H9 (cell line): Measurements from ENCODE around the gene TMEM97. TPM values are rescaled to one million over a fixed set of nuclear protein-coding genes. Genes with fewer than 3 reads are reported as not detected.

Experiments used
- DNase-seq: peaks from one replicate; pipeline ENCODE4 v3.0.0-alpha.2; 2017
- H2AFZ ChIP-seq: one replicate; pipeline ENCODE4 v1.6.1; 2013; ENCODE audit warnings: mild to moderate bottlenecking, low read length, control low read depth, moderate library complexity
- H2AK5ac ChIP-seq: 2 replicates; pipeline ENCODE4 v1.6.1; 2013; ENCODE audit warnings: low read length, control low read depth, mixed read lengths; ENCODE audit not compliant: insufficient read length
- H2BK120ac ChIP-seq: one replicate; pipeline ENCODE4 v1.6.1; 2013; ENCODE audit warnings: low read depth, mild to moderate bottlenecking, low read length, control low read depth, inconsistent platforms; ENCODE audit not compliant: poor library complexity, severe bottlenecking
- H2BK12ac ChIP-seq: 2 replicates; pipeline ENCODE4 v1.6.1; 2013; ENCODE audit warnings: low read length, control low read depth, mixed read lengths, low read depth; ENCODE audit not compliant: insufficient read length
- H2BK15ac ChIP-seq: 2 replicates; pipeline ENCODE4 v1.6.1; 2013; ENCODE audit warnings: low read depth, low read length, control low read depth
- H2BK20ac ChIP-seq: one replicate; pipeline ENCODE4 v1.6.1; 2013; ENCODE audit warnings: low read depth, mild to moderate bottlenecking, low read length, control low read depth, inconsistent platforms; ENCODE audit not compliant: poor library complexity, severe bottlenecking
- H2BK5ac ChIP-seq: 2 replicates; pipeline ENCODE4 v1.6.1; 2013; ENCODE audit warnings: low read length, control low read depth, mixed read lengths; ENCODE audit not compliant: insufficient read length
- H3K14ac ChIP-seq: 2 replicates; pipeline ENCODE4 v1.6.1; 2013; ENCODE audit warnings: low read length, control low read depth; ENCODE audit not compliant: insufficient read depth
- H3K18ac ChIP-seq: 2 replicates; pipeline ENCODE4 v1.6.1; 2013; ENCODE audit warnings: low read depth, mild to moderate bottlenecking, mixed read lengths, low read length, control low read depth; ENCODE audit not compliant: insufficient read length
- H3K23ac ChIP-seq: 2 replicates; pipeline ENCODE4 v1.6.1; 2013; ENCODE audit warnings: low read length, control low read depth, mixed read lengths, low read depth; ENCODE audit not compliant: insufficient read length
- H3K23me2 ChIP-seq: 2 replicates; pipeline ENCODE4 v1.6.1; 2013; ENCODE audit warnings: low read depth, mild to moderate bottlenecking, mixed read lengths, low read length, control low read depth; ENCODE audit not compliant: insufficient read length, poor library complexity, severe bottlenecking
- H3K27ac ChIP-seq: 2 replicates; pipeline ENCODE4 v1.5.1; 2013; ENCODE audit warnings: low read length, control low read depth, mixed read lengths, low read depth; ENCODE audit not compliant: insufficient read length
- H3K27me3 ChIP-seq: 2 replicates; pipeline ENCODE4 v1.6.1; 2013; ENCODE audit warnings: low read length, control low read depth, inconsistent platforms; ENCODE audit not compliant: insufficient read depth
- H3K4ac ChIP-seq: 2 replicates; pipeline ENCODE4 v1.6.1; 2013; ENCODE audit warnings: low read depth, mild to moderate bottlenecking, control low read depth, inconsistent platforms, low read length, moderate library complexity
- H3K4me1 ChIP-seq: 2 replicates; pipeline ENCODE4 v1.6.1; 2013; ENCODE audit warnings: low read length, control low read depth, inconsistent platforms; ENCODE audit not compliant: insufficient read depth
- H3K4me2 ChIP-seq: 2 replicates; pipeline ENCODE4 v1.6.1; 2013; ENCODE audit warnings: low read length, control low read depth, mixed read lengths; ENCODE audit not compliant: insufficient read length, insufficient read depth
- H3K56ac ChIP-seq: 2 replicates; pipeline ENCODE4 v1.6.1; 2013; ENCODE audit warnings: low read depth, mild to moderate bottlenecking, mixed read lengths, low read length, control low read depth; ENCODE audit not compliant: insufficient read length
- H3K79me1 ChIP-seq: 2 replicates; pipeline ENCODE4 v1.6.1; 2013; ENCODE audit warnings: low read depth, mild to moderate bottlenecking, moderate library complexity, low read length, control low read depth, inconsistent platforms; ENCODE audit not compliant: insufficient read depth, poor library complexity, severe bottlenecking
- H3K79me2 ChIP-seq: 2 replicates; pipeline ENCODE4 v1.6.1; 2013; ENCODE audit warnings: low read length, control low read depth, inconsistent platforms; ENCODE audit not compliant: insufficient read depth
- H3K9ac ChIP-seq: 2 replicates; pipeline ENCODE4 v1.6.1; 2013; ENCODE audit warnings: low read length, control low read depth, mixed read lengths; ENCODE audit not compliant: insufficient read length; ENCODE audit errors: extremely low read depth
- H3K9me3 ChIP-seq: one replicate; pipeline ENCODE4 v1.6.1; 2013; ENCODE audit warnings: low read depth, low read length, inconsistent platforms; ENCODE audit not compliant: control insufficient read depth
- H3T11ph ChIP-seq: one replicate; pipeline ENCODE4 v1.6.1; 2013; ENCODE audit warnings: mild to moderate bottlenecking, low read length, control low read depth, inconsistent platforms
- H4K20me1 ChIP-seq: one replicate; pipeline ENCODE4 v1.6.1; 2013; ENCODE audit not compliant: control insufficient read depth, insufficient read length, insufficient read depth
- H4K5ac ChIP-seq: 2 replicates; pipeline ENCODE4 v1.6.1; 2013; ENCODE audit warnings: low read depth, mild to moderate bottlenecking, mixed read lengths, low read length, control low read depth; ENCODE audit not compliant: insufficient read length
- H4K8ac ChIP-seq: replicated peaks from 2 replicates; pipeline ENCODE4 v1.6.1; 2013; ENCODE audit warnings: low read length, control low read depth, mixed read lengths, low read depth; ENCODE audit not compliant: insufficient read length
- H4K91ac ChIP-seq: 2 replicates; pipeline ENCODE4 v1.6.1; 2013; ENCODE audit warnings: low read depth, mild to moderate bottlenecking, moderate library complexity, mixed read lengths, low read length, control low read depth; ENCODE audit not compliant: insufficient read length
- H3K27ac Mint-ChIP-seq, 3 experiments: 2 replicates in 2 of 3; 3 replicates in 1 of 3; pipeline ENCODE4 v1.8.0; 2020 to 2021; ENCODE audit warnings: mixed read lengths in 3 of 3, mild to moderate bottlenecking in 1 of 3, moderate library complexity in 1 of 3
- H3K27me3 Mint-ChIP-seq: 2 replicates; pipeline ENCODE4 v1.8.0; 2021; ENCODE audit warnings: low read depth, mild to moderate bottlenecking, moderate library complexity, mixed read lengths
- H3K36me3 Mint-ChIP-seq, 3 experiments: 2 replicates in 2 of 3; 3 replicates in 1 of 3; pipeline ENCODE4 v1.8.0; 2020 to 2021; ENCODE audit warnings: low read depth in 3 of 3, mixed read lengths in 3 of 3; ENCODE audit not compliant: insufficient read depth in 1 of 3
- H3K4me1 Mint-ChIP-seq, 2 experiments: 2 replicates each; pipeline ENCODE4 v1.8.0; 2020; ENCODE audit warnings: mixed read lengths in 2 of 2
- H3K4me3 Mint-ChIP-seq, 2 experiments: 2 replicates in 1 of 2; 3 replicates in 1 of 2; pipeline ENCODE4 v1.8.0; 2020 to 2021; ENCODE audit warnings: mild to moderate bottlenecking in 2 of 2, mixed read lengths in 2 of 2, moderate library complexity in 1 of 2
- H3K9me3 Mint-ChIP-seq, 2 experiments: 2 replicates in 1 of 2; 3 replicates in 1 of 2; pipeline ENCODE4 v1.8.0; 2020; ENCODE audit warnings: mild to moderate bottlenecking in 2 of 2, mixed read lengths in 2 of 2, moderate library complexity in 1 of 2
- CTCF ChIP-seq: fragments of 200-600 bp; sonication (generic); conservative IDR thresholded peaks from 3 replicates; pipeline ENCODE4 v1.8.0; 2021; ENCODE audit warnings: antibody characterized with exemption, mild to moderate bottlenecking
- WGBS: extraction: QIAGEN DNeasy Blood & Tissue Kit; methylation state at CpG from one replicate; pipeline ENCODE4 v1.1.7; 2013; ENCODE audit warnings: missing lambda C conversion rate, low lambda C conversion rate, mixed read lengths; ENCODE audit not compliant: insufficient read length; ENCODE audit errors: extremely low coverage; 5-methylcytosine and 5-hydroxymethylcytosine counted together
- total RNA-seq: library from RNA; stranded (reverse); gene quantifications from 2 replicates; pipeline ENCODE4 v1.2.1, GENCODE V29; 2021

TMEM97 gene
- total RNA-seq, 1 experiment from 2014 or later = 116 TPM

- H3K4me3 Mint-ChIP-seq = no peak overlapping the region
- Histone ChIP-seq H2BK5ac (no peak overlapping the region), H3K79me2 (no peaks in the 10 kb centered on the region), H3K56ac (no peak overlapping the region), H3K27me3 (no peaks in the 10 kb centered on the region), H3K4me1 (no peaks in the 10 kb centered on the region), H3K4me2 (no peak overlapping the region), H4K91ac (no peak overlapping the region), H4K8ac (no peak overlapping the region), H3K9ac (no peak overlapping the region), H3K18ac (no peak overlapping the region), H2BK120ac (no peak overlapping the region), H3K79me1 (no peaks in the 10 kb centered on the region), H2AK5ac (no peak overlapping the region), H4K5ac (no peak overlapping the region), H3K27ac (no peak overlapping the region), H2BK15ac (no peak overlapping the region), H2BK20ac (no peak overlapping the region), H4K20me1 (no peaks in the 10 kb centered on the region), H3K23me2 (no peaks in the 10 kb centered on the region), H3K9me3 (peaks cover 11% of the 10 kb centered on the region), H3T11ph (no peak overlapping the region), H3K4ac (no peak overlapping the region), H2AFZ (no peak overlapping the region), H2BK12ac (no peak overlapping the region), H3K23ac (no peak overlapping the region), H3K14ac (no peak overlapping the region)
- no peak for DNase-seq
- peaks cover 19 to 21% of the 10 kb centered on the region in 2 experiments for H3K4me1 Mint-ChIP-seq
- H3K27ac Mint-ChIP-seq = peak overlapping the region in 1 of 3 experiments; percentile 66; a peak in 1 of 7 replicates
- peaks cover 5% of the 10 kb centered on the region for H3K27me3 Mint-ChIP-seq
- no peak for TF ChIP-seq CTCF
- WGBS = no CpG with 5 or more reads among the region's 1 CpG
- peaks cover 10 to 24% (median 19%) of the 10 kb centered on the region in 3 experiments for H3K36me3 Mint-ChIP-seq
- peaks cover 21 to 44% of the 10 kb centered on the region in 2 experiments for H3K9me3 Mint-ChIP-seq
These were observed 48.1 kb upstream of the TMEM97 start for GRCh38 chr17:28270926-28271325.
